ENCODE results near the gene KCNJ11.

GRCh38 chr11:17414992-17415391, 26.5 kb upstream of the KCNJ11 start:
- no peak for TF ChIP-seq EZH2phosphoT487 (IDR thresholded peaks at IDR 0.05)
- TF ChIP-seq CTCF (IDR thresholded peaks at IDR 0.05), result no peak
- no peak for TF ChIP-seq EZH2 (IDR thresholded peaks at IDR 0.05)

All from neural progenitor cell (in vitro differentiated cells).